SW 1271 (cell line): Measurements from ENCODE around the gene RNF34.

Experiments used
- DNase-seq, 2 experiments: peaks; one replicate each; lab custom pipeline; 2025; lab: John Stamatoyannopoulos, UW

RNF34 gene

DNA sequence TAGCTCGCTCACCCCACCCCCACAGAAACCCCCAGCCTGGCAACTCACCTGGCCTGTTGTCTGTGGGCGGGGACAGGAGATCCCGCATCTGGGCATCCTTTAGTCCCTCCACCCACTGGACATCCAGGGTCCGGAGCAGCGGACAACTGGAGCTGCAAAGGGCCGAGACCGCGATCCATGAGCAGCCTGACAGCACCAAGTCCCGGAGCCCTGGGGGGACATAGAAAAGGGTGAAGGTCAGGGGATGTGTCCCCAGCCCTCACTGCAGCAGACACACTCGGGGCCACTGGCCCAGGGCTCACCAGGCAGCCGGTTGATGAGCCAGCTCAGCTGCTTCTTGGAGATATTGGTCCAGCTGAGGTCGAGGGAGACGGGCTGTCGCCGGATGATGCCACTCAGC is 40.9 kb downstream of the RNF34 start:
- no peak for DNase-seq

DNA sequence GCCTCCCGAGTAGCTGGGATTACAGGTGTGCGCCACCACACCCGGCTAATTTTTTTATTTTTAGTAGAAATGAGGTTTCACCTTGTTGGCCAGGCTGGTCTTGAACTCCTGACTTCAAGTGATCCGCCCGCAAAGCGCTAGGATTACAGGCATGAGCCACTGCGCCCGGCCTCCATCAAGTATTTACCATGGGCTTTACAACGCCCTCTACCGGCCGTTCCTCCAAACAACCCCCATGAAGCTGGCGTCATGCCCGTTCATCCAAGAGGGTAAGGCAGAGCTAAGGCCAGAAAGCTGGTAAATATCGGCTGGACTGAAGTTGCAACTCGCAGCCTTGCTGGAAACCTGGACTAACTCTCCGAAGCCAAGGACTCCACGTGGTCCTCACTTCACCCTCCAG is 41.6 kb downstream of the RNF34 start:
- DNase-seq: no peak

DNA sequence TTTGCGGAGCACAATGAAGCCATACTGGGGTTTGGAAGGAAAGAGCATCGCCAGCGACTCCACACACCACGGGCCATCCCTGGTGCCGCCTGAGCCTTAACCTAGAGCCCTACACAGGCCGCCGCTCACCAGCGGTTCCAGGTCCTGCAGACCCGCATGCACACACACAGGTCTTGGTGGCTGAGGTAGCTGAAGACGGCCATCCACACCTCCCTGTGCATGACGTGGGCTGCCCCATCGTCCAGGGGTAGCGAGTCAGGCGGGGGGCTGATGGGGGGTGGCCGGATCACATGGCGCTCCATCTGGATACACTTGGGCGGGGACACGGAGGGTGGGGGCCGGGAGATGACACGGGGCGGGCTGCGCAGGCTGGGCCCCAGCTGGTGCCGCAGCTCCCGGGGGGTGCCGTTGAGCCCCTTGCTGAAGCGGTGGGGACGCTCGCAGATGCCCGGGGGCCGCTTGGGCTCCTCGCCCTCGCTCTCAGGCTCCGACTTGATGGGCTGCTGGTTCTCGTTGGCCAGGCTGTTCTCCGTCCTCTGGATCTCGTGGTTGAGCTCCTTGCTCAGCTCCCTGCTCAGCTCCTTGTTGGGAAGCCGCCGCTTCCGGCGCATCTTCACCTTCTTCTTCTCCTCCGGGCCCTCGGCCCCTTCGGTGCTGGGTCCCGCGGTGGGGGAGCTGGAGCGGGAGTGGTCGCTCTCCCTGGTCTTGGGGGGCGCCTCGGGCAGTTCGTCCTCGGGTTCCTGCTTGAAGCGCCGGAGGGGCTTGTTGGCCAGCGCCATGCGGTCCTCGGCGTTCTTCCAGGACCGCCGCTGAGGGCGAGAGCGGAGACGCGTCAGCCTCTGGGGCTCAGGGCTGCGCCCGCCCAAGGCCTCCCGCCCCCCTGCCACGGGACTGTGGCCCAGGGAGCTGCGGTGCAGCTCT is 42.4 kb downstream of the RNF34 start:
- DNase-seq: no peak

DNA sequence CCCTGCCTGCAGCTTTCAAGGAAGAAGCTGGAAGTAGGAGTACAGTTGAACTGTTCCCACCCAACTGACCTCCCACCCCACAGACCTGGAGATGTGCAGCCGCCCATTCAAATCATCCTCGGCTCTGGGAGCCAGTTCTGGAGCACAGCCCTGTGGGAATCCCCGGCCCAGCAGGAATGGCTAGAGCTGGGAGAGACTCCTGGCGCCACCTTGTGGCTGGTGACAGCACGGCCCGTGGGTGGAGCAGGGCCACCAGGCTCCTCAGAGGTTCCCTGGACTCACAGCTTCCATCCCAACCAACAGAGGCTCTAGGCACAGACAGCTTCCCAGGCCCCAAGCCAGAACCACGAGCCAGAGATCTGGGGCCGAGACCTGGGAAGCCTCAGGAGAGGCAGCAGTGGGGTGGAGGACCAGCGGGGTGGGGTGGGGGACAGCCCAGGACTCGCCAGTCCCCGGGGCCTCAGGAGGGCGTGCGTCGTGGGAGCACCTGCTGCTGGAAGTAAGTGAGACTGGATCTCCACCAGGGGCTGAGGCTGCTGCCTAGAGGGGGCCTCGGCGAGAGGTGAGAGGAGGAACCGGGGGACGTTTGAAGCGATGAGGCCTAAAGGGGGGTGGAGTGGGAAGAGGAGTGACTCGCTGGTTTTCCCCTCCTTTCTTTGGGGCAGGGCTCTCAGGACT is 43.4 kb downstream of the RNF34 start:
- peak; percentile 16 to 68 for DNase-seq

DNA sequence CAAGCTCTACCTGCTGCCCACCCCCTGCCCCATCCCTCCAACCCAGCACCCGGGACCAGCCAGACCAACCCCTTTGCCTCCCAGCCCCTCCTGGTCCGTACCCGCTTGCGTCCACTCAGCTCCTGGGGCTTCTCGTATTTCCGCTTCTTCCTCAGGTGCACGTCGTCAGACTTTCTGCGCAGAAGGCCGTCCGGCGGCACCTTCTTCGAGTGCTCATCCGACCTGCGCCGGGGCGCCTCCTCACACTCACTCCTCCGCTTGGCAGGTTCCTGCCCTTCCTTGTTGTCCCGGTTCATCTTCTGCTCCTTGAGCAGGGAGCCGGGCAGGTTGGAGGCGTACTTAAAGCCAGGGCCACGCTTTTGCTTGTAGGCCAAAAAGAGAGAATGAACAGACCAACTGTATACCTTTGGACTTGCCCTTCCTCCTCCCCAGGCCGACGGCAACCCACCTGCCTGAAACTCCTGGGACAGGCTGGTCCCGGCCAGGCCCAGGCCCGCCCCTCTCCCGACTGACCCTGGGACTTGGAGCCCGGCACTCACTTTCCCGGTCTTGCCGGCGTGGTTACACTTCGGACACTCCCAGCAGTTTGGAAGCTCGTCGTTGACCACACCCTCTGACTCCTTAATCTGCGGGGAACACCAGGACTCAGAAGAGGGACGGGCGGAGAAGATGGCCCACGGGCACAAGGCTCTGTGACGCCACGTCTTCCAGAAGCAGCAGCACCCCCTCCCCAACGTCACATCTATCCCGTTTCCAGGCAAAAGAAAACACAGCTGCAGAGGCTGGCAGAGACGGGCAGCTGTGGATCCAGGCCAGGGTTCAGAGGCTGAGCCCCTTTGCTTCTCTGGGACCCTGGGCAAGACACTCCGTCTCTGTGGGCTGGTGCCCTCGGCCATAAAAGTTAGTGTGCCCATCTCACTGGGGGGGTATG is 44.3 kb downstream of the RNF34 start:
- DNase-seq: no peak

DNA sequence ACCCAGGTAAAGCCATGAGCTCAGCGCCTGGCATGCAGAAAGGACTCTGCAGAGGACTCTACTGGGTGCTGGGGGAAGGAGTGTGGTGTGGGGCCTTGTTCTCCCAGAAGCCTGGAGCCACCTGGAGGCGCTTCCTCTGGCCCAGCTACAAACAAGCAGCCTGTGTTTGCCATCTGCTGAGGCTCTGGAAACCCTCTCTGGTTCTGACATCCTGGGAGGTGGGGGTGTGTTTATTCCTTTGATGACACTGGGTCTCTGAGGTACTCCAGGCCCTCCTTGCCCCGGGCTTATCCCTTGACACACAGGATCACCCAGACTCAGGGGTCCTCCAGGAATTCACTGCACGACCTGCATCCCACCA is 44.9 kb downstream of the RNF34 start:
- DNase-seq: no peak

DNA sequence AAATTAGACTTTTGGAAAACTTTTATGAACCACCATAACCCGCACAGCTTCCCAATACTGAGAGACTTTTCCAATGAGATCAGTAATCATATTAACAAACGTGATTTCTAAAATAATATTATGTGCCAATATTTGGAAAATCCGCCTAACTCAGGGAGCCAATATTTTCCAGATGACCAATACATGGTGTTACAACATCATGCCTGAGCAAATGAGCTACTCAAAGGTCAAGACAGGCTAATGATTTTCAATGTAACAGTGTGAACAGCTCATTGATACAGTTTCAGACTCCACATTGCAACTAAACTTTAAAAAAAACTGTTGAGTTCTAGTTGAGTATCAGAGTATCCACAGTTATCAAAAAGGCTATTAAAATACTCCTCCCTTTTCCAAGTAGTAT is 46.8 kb downstream of the RNF34 start:
- DNase-seq: no peak

DNA sequence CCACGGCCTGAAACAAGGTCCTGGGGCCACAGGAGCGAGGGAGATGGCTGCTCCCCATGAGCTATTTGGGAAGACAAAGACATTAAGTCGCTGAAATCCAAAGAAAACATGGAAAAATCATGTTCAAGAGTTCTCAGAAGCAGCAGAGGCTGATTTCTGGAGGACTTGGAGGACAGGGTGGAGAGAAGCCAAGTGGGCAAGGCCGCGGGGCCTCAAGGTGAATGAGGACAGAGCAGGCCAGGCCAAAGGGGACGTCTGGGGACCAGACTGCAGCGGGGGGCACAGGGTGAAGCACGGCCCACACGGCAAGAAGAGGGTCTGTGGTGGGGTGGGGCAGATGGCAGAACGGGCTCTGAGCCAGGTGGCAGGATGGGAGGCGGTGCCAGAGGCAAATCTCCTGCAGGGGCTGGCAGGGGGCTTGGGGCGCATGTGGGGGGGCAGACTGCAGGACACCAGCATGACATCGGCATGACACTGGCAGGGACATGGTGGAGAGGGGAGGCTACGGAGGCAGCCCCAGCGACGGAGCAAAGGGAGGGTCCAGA is 48.9 kb downstream of the RNF34 start:
- no peak for DNase-seq

DNA sequence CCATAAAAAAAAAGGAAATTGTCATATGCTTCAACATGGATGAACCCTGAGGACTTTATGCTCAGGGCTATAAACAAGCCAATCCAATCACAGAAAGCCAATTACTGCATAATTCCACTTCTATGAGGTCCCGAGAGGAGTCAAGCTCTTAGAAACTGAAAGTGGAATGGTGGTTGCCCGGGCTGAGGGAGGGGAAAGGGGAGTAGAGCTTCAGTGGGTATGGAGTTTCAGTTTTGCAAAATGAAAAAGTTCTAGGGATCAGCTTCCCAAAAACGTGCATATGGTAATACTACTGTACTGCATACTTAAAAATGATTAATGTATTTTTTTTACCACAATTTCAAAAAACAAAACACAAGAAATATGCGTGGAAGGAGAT is 52.0 kb downstream of the RNF34 start:
- DNase-seq: no peak

DNA sequence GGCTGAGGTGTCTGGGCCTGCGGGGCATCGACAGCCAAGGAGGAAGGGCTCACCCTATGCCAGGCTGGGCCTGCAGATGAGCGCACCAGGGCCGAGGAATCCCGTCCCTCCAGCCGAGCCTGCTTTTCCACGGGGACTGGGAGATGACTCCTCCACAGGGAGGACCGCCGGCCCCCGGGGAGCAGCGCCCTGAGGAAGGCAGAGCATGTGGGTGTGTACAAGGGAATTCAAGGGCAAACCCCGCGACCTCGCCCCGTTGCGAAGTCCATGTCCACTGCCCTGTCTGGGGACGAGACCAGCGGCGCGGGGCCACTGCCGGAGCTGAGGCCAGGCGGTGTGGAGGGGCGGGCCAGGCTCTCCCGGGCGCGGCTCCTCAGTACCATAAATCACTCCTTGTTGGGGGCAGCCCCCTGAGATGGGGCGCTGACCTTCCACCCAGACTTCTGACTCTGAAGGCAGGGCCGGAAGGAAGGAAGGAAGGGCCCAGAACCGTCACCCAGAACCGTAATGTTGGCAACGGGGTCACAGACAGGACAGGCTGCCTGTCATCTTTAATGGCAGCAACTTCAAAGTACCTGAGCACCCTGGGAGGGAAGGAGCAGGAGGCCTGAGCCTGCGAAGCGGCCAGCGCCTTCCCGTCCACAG is 52.5 kb downstream of the RNF34 start:
- no peak for DNase-seq

DNA sequence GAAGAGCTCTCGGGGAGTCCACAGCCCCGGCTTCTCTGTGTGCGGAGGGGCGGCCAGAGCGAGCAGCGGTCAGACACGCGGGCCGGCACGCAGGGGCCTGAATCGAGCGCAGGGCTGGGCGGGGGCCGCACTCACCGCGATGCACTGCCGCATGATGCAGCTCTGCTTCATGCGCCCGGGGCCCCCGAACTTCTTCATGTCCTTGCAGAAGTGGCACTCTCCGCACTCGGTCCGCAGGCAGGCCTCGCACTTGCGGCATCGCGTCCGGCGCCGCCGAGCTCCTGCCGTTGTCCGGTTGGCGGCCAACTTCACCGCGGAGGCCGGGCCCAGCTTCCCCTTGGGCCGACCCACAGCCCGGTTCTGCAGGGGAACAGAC is 53.1 kb downstream of the RNF34 start:
- DNase-seq: no peak

DNA sequence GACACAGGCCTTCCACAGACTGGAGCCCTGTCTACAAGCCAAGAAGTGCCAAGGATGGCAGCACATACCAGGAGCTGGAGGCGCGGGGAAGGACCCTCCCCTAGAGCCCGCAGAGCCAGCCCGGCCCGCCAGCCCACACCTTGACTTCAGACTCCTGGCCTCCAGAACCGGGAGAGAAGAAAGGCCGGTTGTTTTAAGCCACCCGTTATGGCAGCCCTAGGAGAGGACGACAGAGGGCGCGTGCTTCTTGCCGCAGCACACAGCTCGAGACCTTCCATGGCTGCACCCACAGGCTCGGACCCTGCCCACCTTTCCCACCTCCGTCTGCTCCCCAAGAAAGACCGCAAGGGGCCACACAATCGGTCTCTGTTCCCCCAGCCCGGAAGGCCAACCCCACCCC is 53.7 kb downstream of the RNF34 start:
- no peak for DNase-seq

DNA sequence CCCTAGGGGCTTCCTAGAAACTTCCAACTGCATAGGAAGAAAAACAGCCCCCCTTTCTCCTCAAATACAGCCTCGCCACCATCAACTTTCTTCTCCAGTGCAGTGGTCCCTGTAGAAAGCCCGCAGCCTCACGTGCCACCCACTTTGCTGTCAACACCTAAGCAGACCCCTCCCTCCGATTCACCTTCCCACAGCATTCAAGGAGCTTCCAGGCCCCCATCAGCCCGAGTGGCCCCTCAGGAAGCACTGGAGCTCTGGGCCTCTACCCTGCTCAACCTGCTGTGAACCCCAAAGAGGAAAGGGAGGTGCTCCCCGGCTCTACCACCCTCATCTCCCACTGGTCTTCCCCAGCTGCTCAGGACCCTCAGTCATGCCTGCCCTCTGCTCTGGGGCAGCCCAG is 55.0 kb downstream of the RNF34 start:
- DNase-seq: no peak

DNA sequence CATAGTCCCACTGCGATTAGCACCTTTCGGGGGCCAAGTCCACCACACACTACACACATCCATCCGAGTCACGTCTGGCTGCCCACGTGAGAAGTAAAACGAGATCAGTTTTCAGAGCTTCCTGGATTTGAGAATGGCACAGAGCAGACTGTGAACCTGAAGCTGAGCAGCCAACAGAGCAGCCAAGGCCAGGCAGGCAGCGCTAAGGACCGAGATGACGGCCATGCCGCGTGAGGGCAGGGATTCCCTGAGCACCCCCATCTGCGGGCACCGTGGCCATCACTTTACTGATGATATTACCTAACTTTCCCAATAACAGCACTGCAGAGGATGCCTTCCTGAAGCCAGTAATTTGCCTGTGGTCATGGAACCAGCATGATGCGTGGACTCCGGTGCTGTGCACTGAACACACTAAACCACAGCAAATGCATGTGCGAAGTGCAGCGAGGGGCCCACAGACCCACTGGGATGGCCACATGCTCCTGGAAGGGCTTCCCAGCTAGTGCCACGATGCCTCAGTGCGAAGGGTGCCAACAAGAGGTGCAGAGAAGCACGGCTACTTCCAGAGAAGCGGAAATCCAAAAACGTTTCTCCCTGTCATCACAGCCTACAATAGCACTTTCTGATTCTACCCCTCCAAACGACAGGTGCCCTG is 56.0 kb downstream of the RNF34 start:
- no peak for DNase-seq

DNA sequence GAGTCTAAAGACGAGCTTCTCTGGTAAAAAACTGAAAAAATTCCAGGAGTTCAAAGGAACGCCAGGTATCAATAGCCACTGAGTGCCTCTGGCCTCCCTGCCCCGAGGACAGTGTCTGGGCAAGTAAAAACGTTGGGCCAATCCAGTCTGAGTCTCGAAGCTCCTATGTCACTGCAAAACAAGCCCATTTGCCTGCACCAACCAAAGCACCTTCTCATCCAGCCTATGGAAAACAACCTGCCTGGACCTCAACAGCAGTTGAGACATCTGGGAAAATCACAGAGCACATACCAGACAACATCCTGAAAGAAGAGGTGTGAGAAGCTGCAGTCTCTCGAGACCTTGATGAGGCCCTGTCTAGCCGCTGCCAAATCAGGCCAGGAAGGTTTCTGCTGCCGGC is 56.6 kb downstream of the RNF34 start:
- DNase-seq: no peak

DNA sequence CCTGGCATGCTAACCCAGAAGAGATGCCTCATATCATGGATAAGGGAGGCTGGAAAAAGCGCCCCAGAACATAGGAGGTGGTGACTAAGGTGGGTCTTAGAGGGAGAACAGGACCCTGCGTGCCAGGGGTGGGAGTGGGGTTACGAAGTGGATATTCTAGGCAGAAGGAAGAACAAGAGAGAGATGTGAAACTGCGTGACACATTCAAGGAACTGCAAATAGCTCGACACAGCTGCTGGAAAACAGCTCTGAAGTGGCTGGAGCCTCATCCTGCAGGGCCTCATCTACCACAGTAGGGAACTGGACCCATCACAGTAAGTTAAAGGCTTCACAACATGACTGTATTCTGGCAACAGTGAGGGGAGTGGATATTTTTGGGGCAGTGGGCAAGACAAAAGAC is 61.1 kb downstream of the RNF34 start:
- DNase-seq: no peak

DNA sequence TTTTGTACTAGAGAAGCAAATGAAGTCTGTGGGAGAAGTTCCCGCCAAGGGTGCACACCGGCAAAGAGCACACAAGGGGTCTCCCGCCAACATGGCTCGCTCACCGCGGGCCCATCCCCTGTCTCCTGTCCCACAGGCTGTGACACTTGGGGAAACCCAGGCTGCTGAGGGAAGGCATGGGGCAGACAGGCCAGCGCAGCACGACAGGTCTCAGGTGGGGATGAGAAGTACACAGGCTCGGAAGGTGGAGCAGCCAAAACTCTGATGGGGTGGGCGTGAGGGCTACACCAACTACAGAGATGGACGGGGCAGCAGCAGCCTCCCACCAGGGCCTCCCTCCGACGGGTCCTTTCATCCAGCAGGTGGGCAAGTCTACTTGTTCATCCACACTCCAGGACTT is 64.4 kb downstream of the RNF34 start:
- DNase-seq: no peak

DNA sequence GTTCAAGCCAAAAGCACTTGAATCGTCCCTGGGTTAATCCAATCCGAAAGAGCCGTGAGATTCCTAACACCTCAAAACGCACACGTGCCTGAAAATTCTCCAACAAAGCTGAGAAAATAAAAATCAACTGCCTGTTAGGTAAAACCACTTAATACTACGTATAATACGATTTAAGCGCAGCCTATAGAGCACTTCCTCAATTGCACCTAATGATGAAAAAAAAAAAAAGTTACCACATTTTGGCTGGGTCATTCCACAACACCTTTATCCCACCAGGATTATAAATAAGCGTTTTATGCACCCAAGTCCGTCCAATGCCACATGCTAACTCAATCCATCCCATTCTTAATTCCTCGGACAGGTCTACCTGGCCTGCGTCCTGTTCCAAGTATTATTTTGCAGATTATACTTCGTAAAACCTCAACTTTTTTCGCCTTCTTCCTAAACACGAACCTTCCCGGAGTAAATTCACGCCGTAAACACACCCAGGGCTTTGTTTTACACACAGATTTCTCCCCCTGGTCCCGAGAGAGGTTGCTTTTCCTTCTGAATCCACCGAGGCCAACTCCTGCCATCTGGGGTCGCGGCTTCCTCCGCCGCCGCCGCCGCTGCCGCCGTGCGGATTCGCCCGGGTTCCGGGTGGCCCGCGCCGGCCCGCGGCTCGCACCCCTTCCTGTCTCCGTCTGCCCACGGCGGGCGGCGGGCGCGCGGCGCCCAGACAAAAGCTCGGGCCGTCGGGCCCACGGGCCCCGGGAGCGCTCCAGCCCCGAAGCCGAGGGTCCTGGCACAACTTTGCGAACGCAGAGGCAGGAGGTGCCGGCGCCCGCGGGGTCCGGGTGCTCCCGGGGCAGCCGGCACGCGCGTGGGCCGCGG is 66.2 kb downstream of the RNF34 start:
- DNase-seq: no peak

DNA sequence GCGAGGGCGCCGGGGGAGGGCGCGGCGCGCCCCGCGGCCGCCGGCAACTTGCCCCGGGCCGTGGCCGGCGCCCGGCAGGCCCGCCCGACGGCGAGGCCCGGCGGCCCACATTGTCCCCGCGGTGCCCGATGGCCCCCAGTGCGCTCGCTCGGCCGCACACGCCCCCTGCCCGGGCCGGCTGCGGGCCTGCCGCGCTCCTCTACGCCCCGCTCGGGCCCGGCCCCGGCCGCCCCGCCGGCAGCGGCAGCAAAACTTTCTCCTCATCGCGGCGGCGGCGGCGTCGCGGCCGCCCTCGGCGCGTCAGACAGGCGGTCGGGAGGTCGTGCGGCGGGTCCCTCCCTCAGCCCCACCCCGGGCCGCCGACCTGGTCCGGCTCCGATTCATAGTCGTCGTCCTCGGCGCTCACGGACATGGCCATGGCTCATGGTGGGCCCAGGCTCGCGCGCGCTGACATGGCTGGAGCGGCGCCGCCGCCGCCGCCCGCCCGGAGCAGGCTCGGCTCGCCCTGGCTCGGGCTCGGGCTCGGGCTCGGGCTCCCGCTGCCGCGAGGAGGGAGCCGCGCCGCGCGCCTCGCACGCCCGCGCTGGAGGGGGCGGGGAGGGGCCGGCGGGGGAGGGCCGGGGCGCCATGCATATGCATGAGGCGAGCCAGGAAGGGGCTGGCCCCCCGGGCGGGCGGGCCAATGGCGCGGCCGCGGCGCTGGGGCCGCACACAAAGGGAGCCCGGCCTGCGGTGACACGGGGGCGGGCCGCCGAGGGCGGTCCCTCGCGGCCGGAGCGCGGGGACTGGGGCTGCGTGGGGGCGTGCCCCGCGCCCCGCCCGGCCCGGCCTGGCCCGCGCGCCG is 67.1 kb downstream of the RNF34 start:
- peak; percentile 60 to 75 for DNase-seq
